HepG2 (cell line): Measurements from ENCODE around the gene KBTBD13. TPM values are rescaled to one million over a fixed set of nuclear protein-coding genes. Genes with fewer than 3 reads are reported as not detected.

Experiments used
- HNF4G ChIP-seq, 2 experiments: sonication (generic) in 1 of 2; formaldehyde crosslinking in 1 of 2; IDR thresholded peaks; 2 replicates each; pipeline versions ENCODE4 v1.4.0 to v1.6.1; 2011 to 2020; ENCODE audit warnings: borderline replicate concordance in 2 of 2, low read depth in 2 of 2, mild to moderate bottlenecking in 2 of 2, low read length in 1 of 2, missing genetic modification reagents in 1 of 2, moderate library complexity in 1 of 2
- IRX3 ChIP-seq: sonication (generic); formaldehyde crosslinking; IDR thresholded peaks from 2 replicates; pipeline ENCODE4 v1.8.1; 2023; ENCODE audit warnings: mild to moderate bottlenecking, low read depth, missing genetic modification reagents, borderline replicate concordance
- LCORL ChIP-seq, 2 experiments: fragments of 450-650 bp in 1 of 2; sonication (generic) in 1 of 2; formaldehyde crosslinking in 1 of 2; IDR thresholded peaks; 2 replicates each; pipeline versions ENCODE4 v1.5.0 to v1.6.1; 2017 to 2020; ENCODE audit warnings: antibody characterized with exemption in 1 of 2, missing genetic modification reagents in 1 of 2
- MZF1 ChIP-seq: sonication (generic); formaldehyde crosslinking; IDR thresholded peaks from 2 replicates; pipeline ENCODE4 v1.8.1; 2023; ENCODE audit warnings: mild to moderate bottlenecking, missing genetic modification reagents, borderline replicate concordance
- NR1H2 ChIP-seq: sonication (generic); formaldehyde crosslinking; IDR thresholded peaks from 2 replicates; pipeline ENCODE4 v1.8.1; 2022; ENCODE audit warnings: low read depth, missing genetic modification reagents, borderline replicate concordance
- RXRA ChIP-seq: sonication (generic); formaldehyde crosslinking; IDR thresholded peaks from 2 replicates; pipeline ENCODE4 v1.5.1; 2020; ENCODE audit warnings: missing genetic modification reagents
- SMAD3 ChIP-seq: sonication (generic); formaldehyde crosslinking; IDR thresholded peaks from 2 replicates; pipeline ENCODE4 v1.4.0; 2020; ENCODE audit warnings: missing genetic modification reagents
- SSRP1 ChIP-seq: IDR thresholded peaks from 2 replicates; pipeline ENCODE4 v1.6.1; 2016; ENCODE audit warnings: control low read depth
- TEAD3 ChIP-seq: optimal IDR thresholded peaks from 2 replicates; pipeline ENCODE3; 2016; ENCODE audit warnings: borderline replicate concordance
- TP53 ChIP-seq: sonication (generic); formaldehyde crosslinking; conservative IDR thresholded peaks from 2 replicates; pipeline ENCODE4 v1.4.0; 2020; ENCODE audit warnings: missing genetic modification reagents
- ZBTB3 ChIP-seq: sonication (generic); formaldehyde crosslinking; IDR thresholded peaks from 2 replicates; pipeline ENCODE4 v1.4.0; 2020; ENCODE audit warnings: low read depth, mild to moderate bottlenecking, moderate library complexity, missing genetic modification reagents, borderline replicate concordance
- ZFX ChIP-seq: sonication (generic); formaldehyde crosslinking; IDR thresholded peaks from 2 replicates; pipeline ENCODE4 v1.4.0; 2020; ENCODE audit warnings: mild to moderate bottlenecking, low read depth, missing genetic modification reagents, moderate library complexity
- ZFY ChIP-seq: sonication (generic); formaldehyde crosslinking; IDR thresholded peaks from 2 replicates; pipeline ENCODE4 v1.4.0; 2020; ENCODE audit warnings: missing genetic modification reagents
- ZNF18 ChIP-seq: sonication (generic); formaldehyde crosslinking; IDR thresholded peaks from 2 replicates; pipeline ENCODE4 v1.8.0; 2022; ENCODE audit warnings: mild to moderate bottlenecking, missing genetic modification reagents; ENCODE audit not compliant: insufficient replicate concordance
- ZNF263 ChIP-seq: sonication (generic); formaldehyde crosslinking; IDR thresholded peaks from 2 replicates; pipeline ENCODE4 v1.4.0; 2020; ENCODE audit warnings: missing genetic modification reagents
- ZNF564 ChIP-seq: sonication (generic); formaldehyde crosslinking; IDR thresholded peaks from 2 replicates; pipeline ENCODE4 v1.8.1; 2023; ENCODE audit warnings: mild to moderate bottlenecking, missing genetic modification reagents
- ZNF776 ChIP-seq: sonication (generic); formaldehyde crosslinking; IDR thresholded peaks from 2 replicates; pipeline ENCODE4 v1.4.0; 2020; ENCODE audit warnings: mild to moderate bottlenecking, missing genetic modification reagents
- ZNF891 ChIP-seq: sonication (generic); formaldehyde crosslinking; IDR thresholded peaks from 2 replicates; pipeline ENCODE4 v1.5.0; 2020; ENCODE audit warnings: mild to moderate bottlenecking, missing genetic modification reagents
- polyA plus RNA-seq, 8 experiments: library from polyadenylated mRNA; depleted of rRNA in 3 of 8; stranded (reverse) in 7 of 8; unstranded in 1 of 8; fragments of >200 nt; fragmentation: Illumina TruSeq in 4 of 8; extraction: Trizol in 4 of 8; gene quantifications; 2 replicates each; pipeline versions ENCODE4 v1.2.1 to v1.2.3, GENCODE V29; 2011 to 2016; ENCODE audit warnings: low read depth in 4 of 8, missing spikeins in 1 of 8, mixed read lengths in 1 of 8; ENCODE audit not compliant: insufficient read depth in 1 of 8
- total RNA-seq, 5 experiments: library from RNA; depleted of rRNA; stranded (reverse); fragments of >200 nt; fragmentation: Illumina TruSeq; extraction: Trizol; gene quantifications; 2 replicates each; pipeline ENCODE4 v1.2.3, GENCODE V29; 2016; ENCODE audit warnings: low read depth in 1 of 5
- TF ChIP-seq, protein P1 (sequence below): sonication (generic); formaldehyde crosslinking; IDR thresholded peaks from 2 replicates; pipeline ENCODE4 v1.5.0; 2020; ENCODE audit warnings: missing genetic modification reagents
- TF ChIP-seq, protein P2 (sequence below): sonication (generic); formaldehyde crosslinking; IDR thresholded peaks from 2 replicates; pipeline ENCODE4 v1.5.0; 2020; ENCODE audit warnings: mild to moderate bottlenecking, missing genetic modification reagents, borderline replicate concordance
- TF ChIP-seq, protein P3 (sequence below): sonication (generic); formaldehyde crosslinking; IDR thresholded peaks from 2 replicates; pipeline ENCODE4 v1.5.1; 2020; ENCODE audit warnings: mild to moderate bottlenecking, missing genetic modification reagents, moderate library complexity

KBTBD13 gene
- total and polyA plus RNA-seq, 2 of the 13 experiments (the other 11 are each of a cell fraction or from before 2014, with no cell fraction given) = not detected

- TF ChIP-seq ZNF564 (no peak), IRX3 (CRISPR knock-in tag) (no peak), TEAD3 (CRISPR knock-in tag) (peak; percentile 59), NR1H2 (CRISPR knock-in tag) (no peak), MZF1 (CRISPR knock-in tag) (no peak), TP53 (CRISPR knock-in tag) (no peak), HNF4G (IDR thresholded peaks at IDR 0.05; ENCODE audit: borderline replicate concordance, low read depth, low read length) (peak; percentile 65; the same call in 1 of the 2 replicates), HNF4G (CRISPR knock-in tag; IDR thresholded peaks at IDR 0.05; ENCODE audit: borderline replicate concordance, low read depth) (no peak), ZNF776 (no peak), ZFX (CRISPR knock-in tag) (0 out of 2 replicates have a peak, but pooled peaks have one; percentile 35), SSRP1 (CRISPR knock-in tag) (0 out of 2 replicates have a peak, but pooled peaks have one; percentile 39), LCORL (IDR thresholded peaks at IDR 0.05) (no peak), LCORL (CRISPR knock-in tag; IDR thresholded peaks at IDR 0.05) (peak; percentile 60; the same call in 1 of the 2 replicates), ZNF18 (CRISPR knock-in tag) (no peak), SMAD3 (no peak), ZNF891 (CRISPR knock-in tag) (peak; percentile 25; the same call in 1 of the 2 replicates), RXRA (CRISPR knock-in tag) (peak; percentile 43; the same call in 1 of the 2 replicates), ZNF263 (CRISPR knock-in tag) (0 out of 2 replicates have a peak, but pooled peaks have one; percentile 26), ZBTB3 (no peak), ZFY (CRISPR knock-in tag) (peak; percentile 5; the same call in 1 of the 2 replicates)
- TF ChIP-seq, protein P1, sequence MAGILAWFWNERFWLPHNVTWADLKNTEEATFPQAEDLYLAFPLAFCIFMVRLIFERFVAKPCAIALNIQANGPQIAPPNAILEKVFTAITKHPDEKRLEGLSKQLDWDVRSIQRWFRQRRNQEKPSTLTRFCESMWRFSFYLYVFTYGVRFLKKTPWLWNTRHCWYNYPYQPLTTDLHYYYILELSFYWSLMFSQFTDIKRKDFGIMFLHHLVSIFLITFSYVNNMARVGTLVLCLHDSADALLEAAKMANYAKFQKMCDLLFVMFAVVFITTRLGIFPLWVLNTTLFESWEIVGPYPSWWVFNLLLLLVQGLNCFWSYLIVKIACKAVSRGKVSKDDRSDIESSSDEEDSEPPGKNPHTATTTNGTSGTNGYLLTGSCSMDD (CRISPR knock-in tag) = no peak
- TF ChIP-seq, protein P2, sequence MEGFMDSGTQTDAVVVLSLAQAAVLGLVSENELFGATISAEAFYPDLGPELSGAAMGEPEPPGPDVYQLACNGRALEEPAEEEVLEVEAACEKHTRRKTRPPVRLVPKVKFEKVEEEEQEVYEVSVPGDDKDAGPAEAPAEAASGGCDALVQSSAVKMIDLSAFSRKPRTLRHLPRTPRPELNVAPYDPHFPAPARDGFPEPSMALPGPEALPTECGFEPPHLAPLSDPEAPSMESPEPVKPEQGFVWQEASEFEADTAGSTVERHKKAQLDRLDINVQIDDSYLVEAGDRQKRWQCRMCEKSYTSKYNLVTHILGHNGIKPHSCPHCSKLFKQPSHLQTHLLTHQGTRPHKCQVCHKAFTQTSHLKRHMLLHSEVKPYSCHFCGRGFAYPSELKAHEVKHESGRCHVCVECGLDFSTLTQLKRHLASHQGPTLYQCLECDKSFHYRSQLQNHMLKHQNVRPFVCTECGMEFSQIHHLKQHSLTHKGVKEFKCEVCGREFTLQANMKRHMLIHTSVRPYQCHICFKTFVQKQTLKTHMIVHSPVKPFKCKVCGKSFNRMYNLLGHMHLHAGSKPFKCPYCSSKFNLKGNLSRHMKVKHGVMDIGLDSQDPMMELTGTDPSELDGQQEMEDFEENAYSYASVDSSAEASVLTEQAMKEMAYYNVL (CRISPR knock-in tag) = 0 out of 2 replicates have a peak, but pooled peaks have one; percentile 22
- TF ChIP-seq, protein P3, sequence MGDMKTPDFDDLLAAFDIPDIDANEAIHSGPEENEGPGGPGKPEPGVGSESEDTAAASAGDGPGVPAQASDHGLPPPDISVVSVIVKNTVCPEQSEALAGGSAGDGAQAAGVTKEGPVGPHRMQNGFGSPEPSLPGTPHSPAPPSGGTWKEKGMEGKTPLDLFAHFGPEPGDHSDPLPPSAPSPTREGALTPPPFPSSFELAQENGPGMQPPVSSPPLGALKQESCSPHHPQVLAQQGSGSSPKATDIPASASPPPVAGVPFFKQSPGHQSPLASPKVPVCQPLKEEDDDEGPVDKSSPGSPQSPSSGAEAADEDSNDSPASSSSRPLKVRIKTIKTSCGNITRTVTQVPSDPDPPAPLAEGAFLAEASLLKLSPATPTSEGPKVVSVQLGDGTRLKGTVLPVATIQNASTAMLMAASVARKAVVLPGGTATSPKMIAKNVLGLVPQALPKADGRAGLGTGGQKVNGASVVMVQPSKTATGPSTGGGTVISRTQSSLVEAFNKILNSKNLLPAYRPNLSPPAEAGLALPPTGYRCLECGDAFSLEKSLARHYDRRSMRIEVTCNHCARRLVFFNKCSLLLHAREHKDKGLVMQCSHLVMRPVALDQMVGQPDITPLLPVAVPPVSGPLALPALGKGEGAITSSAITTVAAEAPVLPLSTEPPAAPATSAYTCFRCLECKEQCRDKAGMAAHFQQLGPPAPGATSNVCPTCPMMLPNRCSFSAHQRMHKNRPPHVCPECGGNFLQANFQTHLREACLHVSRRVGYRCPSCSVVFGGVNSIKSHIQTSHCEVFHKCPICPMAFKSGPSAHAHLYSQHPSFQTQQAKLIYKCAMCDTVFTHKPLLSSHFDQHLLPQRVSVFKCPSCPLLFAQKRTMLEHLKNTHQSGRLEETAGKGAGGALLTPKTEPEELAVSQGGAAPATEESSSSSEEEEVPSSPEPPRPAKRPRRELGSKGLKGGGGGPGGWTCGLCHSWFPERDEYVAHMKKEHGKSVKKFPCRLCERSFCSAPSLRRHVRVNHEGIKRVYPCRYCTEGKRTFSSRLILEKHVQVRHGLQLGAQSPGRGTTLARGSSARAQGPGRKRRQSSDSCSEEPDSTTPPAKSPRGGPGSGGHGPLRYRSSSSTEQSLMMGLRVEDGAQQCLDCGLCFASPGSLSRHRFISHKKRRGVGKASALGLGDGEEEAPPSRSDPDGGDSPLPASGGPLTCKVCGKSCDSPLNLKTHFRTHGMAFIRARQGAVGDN = peak; percentile 1; the same call in 1 of the 2 replicates
Measured at GRCh38 chr15:65088643-65089021, 12.1 kb downstream of the KBTBD13 start (continued).
